Neutrophil (primary cell): ENCODE data around the gene PPM1D.

Experiments used
- H3K27ac ChIP-seq: fragments of 200-600 bp; sonication (generic); 2 replicates; pipeline ENCODE4 v1.5.1; 2016; ENCODE audit warnings: mild to moderate bottlenecking, moderate library complexity
- H3K27me3 ChIP-seq: fragments of 200-600 bp; sonication (generic); 2 replicates; pipeline ENCODE4 v1.6.0; 2016; ENCODE audit warnings: mild to moderate bottlenecking
- H3K36me3 ChIP-seq: fragments of 200-600 bp; sonication (generic); 2 replicates; pipeline ENCODE4 v1.5.1; 2017
- H3K4me1 ChIP-seq, 2 experiments: fragments of 200-600 bp in 1 of 2; sonication (generic) in 1 of 2; 1 replicate in 1 of 2; 2 replicates in 1 of 2; pipeline versions ENCODE4 v1.5.1 to v1.6.1; 2013 to 2016; ENCODE audit warnings: low read depth in 1 of 2, low read length in 1 of 2, mild to moderate bottlenecking in 1 of 2, moderate library complexity in 1 of 2; ENCODE audit not compliant: control insufficient read depth in 1 of 2, insufficient read depth in 1 of 2
- H3K4me3 ChIP-seq, 2 experiments: fragments of 200-600 bp in 1 of 2; sonication (generic) in 1 of 2; 1 replicate in 1 of 2; 2 replicates in 1 of 2; pipeline ENCODE4 v1.5.1; 2013 to 2016; ENCODE audit warnings: low read depth in 1 of 2, low read length in 1 of 2, mild to moderate bottlenecking in 1 of 2, moderate library complexity in 1 of 2
- H3K9me3 ChIP-seq: fragments of 200-600 bp; sonication (generic); 2 replicates; pipeline ENCODE4 v1.5.1; 2016
- TF ChIP-seq, protein P1 (sequence below): fragments of 200-600 bp; sonication (generic); IDR thresholded peaks from 2 replicates; pipeline ENCODE4 v1.5.1; 2016; ENCODE audit warnings: antibody characterized with exemption

PPM1D gene

DNA sequence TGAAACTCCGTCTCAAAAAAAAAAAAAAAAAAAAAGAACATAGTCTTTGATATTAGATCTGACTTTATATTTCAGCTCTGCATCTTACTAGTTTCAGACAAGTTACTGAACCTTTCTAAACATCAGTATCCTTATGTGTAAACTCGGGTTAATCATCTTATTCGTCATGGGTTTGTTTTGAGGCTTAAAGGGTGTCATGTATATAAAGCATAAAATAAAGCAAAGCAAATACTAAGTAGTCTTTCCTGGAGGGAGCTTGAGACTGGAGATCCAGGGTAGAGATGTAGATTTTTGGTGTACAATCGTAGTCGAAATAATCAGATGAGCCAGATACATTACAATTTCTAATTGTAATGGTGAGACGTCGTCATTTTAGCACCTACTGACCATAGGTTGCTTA lies 85.4 kb downstream of the PPM1D start:
- H3K27ac ChIP-seq: no peak overlapping the region
- H3K36me3 ChIP-seq: peaks cover 73% of the 10 kb centered on the region
- TF ChIP-seq, protein P1, sequence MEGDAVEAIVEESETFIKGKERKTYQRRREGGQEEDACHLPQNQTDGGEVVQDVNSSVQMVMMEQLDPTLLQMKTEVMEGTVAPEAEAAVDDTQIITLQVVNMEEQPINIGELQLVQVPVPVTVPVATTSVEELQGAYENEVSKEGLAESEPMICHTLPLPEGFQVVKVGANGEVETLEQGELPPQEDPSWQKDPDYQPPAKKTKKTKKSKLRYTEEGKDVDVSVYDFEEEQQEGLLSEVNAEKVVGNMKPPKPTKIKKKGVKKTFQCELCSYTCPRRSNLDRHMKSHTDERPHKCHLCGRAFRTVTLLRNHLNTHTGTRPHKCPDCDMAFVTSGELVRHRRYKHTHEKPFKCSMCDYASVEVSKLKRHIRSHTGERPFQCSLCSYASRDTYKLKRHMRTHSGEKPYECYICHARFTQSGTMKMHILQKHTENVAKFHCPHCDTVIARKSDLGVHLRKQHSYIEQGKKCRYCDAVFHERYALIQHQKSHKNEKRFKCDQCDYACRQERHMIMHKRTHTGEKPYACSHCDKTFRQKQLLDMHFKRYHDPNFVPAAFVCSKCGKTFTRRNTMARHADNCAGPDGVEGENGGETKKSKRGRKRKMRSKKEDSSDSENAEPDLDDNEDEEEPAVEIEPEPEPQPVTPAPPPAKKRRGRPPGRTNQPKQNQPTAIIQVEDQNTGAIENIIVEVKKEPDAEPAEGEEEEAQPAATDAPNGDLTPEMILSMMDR: no peak
- no peaks in the 10 kb centered on the region for H3K27me3 ChIP-seq
- no peak overlapping the region for H3K4me3 ChIP-seq
- H3K9me3 ChIP-seq: no peaks in the 10 kb centered on the region
- H3K4me1 ChIP-seq: no peaks in the 10 kb centered on the region

DNA sequence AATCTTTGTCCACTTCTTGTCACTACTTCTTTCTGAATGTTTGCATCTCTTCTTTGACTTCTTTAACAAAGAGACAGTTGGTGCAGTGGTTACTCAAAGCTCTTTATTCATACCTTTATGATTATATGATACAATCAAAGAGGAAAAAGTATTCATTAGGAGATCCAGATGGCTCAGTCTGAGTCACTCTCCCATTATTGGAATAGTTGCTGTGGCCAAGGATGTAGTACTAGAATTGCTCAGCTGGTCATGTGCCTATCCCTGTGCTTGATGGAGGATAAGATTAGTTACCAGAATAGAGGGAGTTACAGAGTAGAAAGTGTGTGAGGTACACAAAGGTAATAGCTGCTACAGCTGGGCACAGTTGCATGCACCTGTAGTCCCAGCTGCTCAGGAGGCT lies 96.0 kb downstream of the PPM1D start:
- peaks cover 35% of the 10 kb centered on the region for H3K36me3 ChIP-seq
- no peak overlapping the region for H3K4me3 ChIP-seq
- H3K27me3 ChIP-seq: no peaks in the 10 kb centered on the region
- TF ChIP-seq, protein P1: no peak
- no peaks in the 10 kb centered on the region for H3K9me3 ChIP-seq
- H3K27ac ChIP-seq: no peak overlapping the region
- H3K4me1 ChIP-seq: no peaks in the 10 kb centered on the region

DNA sequence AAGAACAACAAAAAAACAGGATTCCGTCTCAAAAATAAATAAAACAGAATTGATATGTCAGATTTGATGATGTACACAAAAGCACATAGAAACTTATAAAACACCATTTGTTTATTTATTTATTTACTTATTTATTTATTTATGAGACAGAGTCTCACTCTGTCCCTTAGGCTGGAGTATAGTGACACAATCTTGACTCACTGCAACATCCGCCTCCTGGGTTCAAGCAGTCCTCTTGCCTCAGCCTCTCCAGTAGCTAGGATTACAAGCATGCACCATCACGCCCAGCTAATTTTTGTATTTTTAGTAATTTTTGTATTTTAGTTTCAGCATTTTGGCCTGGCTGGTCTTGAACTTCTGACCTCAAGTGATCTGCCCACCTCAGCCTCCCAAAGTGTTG lies 99.1 kb downstream of the PPM1D start:
- no peaks in the 10 kb centered on the region for H3K4me1 ChIP-seq
- H3K9me3 ChIP-seq: no peaks in the 10 kb centered on the region
- TF ChIP-seq, protein P1: no peak
- peaks cover 22% of the 10 kb centered on the region for H3K36me3 ChIP-seq
- H3K27me3 ChIP-seq: no peaks in the 10 kb centered on the region
- no peak overlapping the region for H3K4me3 ChIP-seq
- H3K27ac ChIP-seq: no peak overlapping the region

DNA sequence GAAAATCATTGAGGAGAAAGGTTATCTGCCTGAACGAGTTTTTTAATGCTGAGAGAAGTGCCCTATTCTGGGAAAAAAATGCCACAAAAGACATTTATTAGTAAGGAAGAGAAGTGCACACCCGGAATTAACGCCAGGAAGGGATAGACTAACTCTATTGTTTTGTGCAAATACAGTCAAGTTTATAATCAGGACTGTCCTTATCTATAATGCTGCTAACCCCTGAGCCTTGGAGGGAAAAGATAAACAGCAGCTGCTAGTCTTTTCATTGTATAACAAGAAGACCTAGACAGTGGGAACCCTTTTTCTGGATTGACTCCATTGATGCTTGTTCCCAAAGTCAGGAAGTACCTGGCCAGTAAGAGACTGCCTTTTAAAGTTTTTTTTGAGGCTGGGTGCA lies 104.2 kb downstream of the PPM1D start:
- Histone ChIP-seq H3K27ac (no peak overlapping the region), H3K4me3 (no peak overlapping the region), H3K27me3 (no peaks in the 10 kb centered on the region), H3K36me3 (peaks cover 14% of the 10 kb centered on the region), H3K4me1 (no peaks in the 10 kb centered on the region), H3K9me3 (no peaks in the 10 kb centered on the region)
- TF ChIP-seq, protein P1: no peak

DNA sequence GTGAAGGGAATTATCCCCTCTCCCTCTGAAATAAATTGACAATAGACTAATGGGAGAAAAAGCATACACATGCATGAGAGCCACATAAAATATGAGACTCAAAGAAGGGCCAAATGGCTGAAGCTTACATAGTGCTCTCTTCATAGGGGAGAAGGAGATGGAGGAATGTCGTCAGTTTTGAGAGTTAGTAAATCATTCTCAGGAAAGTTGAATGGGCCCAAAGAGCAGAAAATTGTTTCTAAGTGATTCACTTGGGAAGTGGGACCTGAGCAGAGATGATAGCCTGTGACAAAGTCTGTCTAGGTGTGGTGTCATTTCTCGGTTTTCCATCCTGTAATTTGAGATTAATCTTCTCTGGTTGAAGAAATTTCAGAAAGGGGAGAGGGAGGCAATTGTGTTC lies 112.7 kb downstream of the PPM1D start:
- H3K27me3 ChIP-seq: no peaks in the 10 kb centered on the region
- no peaks in the 10 kb centered on the region for H3K4me1 ChIP-seq
- TF ChIP-seq, protein P1: no peak
- no peaks in the 10 kb centered on the region for H3K9me3 ChIP-seq
- H3K36me3 ChIP-seq: peaks cover 27% of the 10 kb centered on the region
- no peak overlapping the region for H3K4me3 ChIP-seq
- H3K27ac ChIP-seq: no peak overlapping the region

DNA sequence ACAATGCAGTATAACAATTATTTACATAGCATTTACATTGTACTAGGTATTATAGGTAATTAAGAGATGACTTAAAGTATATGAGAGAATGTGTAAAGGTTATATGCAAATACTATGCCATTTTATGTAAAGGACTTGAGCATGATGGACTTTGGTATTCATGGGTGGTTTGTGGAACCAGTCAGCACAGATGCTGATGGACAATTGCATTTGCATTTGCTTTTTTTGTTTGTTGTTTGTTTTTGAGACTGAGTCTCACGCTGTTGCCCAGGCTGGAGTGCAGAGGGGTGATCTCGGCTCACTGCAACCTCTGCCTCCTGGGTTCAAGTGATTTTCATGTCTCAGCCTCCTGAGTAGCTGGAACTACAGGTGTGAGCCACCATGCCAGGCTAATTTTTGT lies 113.6 kb downstream of the PPM1D start:
- Histone ChIP-seq H3K27ac (no peak overlapping the region), H3K36me3 (peaks cover 23% of the 10 kb centered on the region), H3K4me1 (no peaks in the 10 kb centered on the region), H3K4me3 (no peak overlapping the region), H3K27me3 (no peaks in the 10 kb centered on the region), H3K9me3 (no peaks in the 10 kb centered on the region)
- TF ChIP-seq, protein P1: no peak
